Astrocyte (in vitro differentiated cells and primary cell): ENCODE data around the gene AHDC1. TPM values are rescaled to one million over a fixed set of nuclear protein-coding genes. Genes with fewer than 3 reads are reported as not detected.

Experiments used
- DNase-seq: peaks from one replicate; pipeline ENCODE4 v3.0.0-alpha.2; 2010; ENCODE audit warnings: low read depth
- FAIRE-seq: peaks from 2 replicates; lab custom pipeline; 2011; peaks lifted over from hg19 to GRCh38; lab: Jason Lieb, UNC
- H2AFZ ChIP-seq: 2 replicates; pipeline ENCODE4 v1.6.0; 2012; ENCODE audit warnings: low read depth, low read length, inconsistent platforms
- H3K27ac ChIP-seq: 2 replicates; pipeline ENCODE4 v1.5.1; 2011; ENCODE audit warnings: low read depth, low read length, inconsistent platforms
- H3K27me3 ChIP-seq: 2 replicates; pipeline ENCODE4 v1.6.0; 2011; ENCODE audit warnings: low read length, inconsistent platforms; ENCODE audit not compliant: insufficient read depth
- H3K36me3 ChIP-seq: 2 replicates; pipeline ENCODE4 v1.5.1; 2011; ENCODE audit warnings: low read length, inconsistent platforms; ENCODE audit not compliant: insufficient read depth
- H3K4me1 ChIP-seq: 2 replicates; pipeline ENCODE4 v1.5.1; 2011; ENCODE audit warnings: low read length, inconsistent platforms; ENCODE audit not compliant: insufficient read depth
- H3K4me2 ChIP-seq: 2 replicates; pipeline ENCODE4 v1.6.0; 2012; ENCODE audit warnings: low read length, inconsistent platforms
- H3K4me3 ChIP-seq: 2 replicates; pipeline ENCODE4 v1.5.1; 2011; ENCODE audit warnings: low read depth, mild to moderate bottlenecking, low read length, inconsistent platforms; ENCODE audit not compliant: insufficient read depth
- H3K79me2 ChIP-seq: 2 replicates; pipeline ENCODE4 v1.6.0; 2012; ENCODE audit warnings: mild to moderate bottlenecking, low read length, inconsistent platforms; ENCODE audit not compliant: insufficient read depth
- H3K9ac ChIP-seq: 2 replicates; pipeline ENCODE4 v1.6.0; 2012; ENCODE audit warnings: mild to moderate bottlenecking, low read length, inconsistent platforms
- H3K9me3 ChIP-seq: 2 replicates; pipeline ENCODE4 v1.5.1; 2012; ENCODE audit warnings: low read depth, mild to moderate bottlenecking, low read length, inconsistent platforms; ENCODE audit not compliant: insufficient read depth
- H4K20me1 ChIP-seq: 2 replicates; pipeline ENCODE4 v1.6.0; 2012; ENCODE audit warnings: low read length, inconsistent platforms; ENCODE audit not compliant: insufficient read depth
- H3K27ac Mint-ChIP-seq: one replicate; pipeline ENCODE4 v1.8.0; 2021; ENCODE audit warnings: mild to moderate bottlenecking, mixed read lengths; ENCODE audit not compliant: unreplicated experiment
- H3K27me3 Mint-ChIP-seq: one replicate; pipeline ENCODE4 v1.8.0; 2021; ENCODE audit warnings: low read depth, mixed read lengths; ENCODE audit not compliant: unreplicated experiment
- H3K36me3 Mint-ChIP-seq: one replicate; pipeline ENCODE4 v1.8.0; 2021; ENCODE audit warnings: low read depth, mixed read lengths; ENCODE audit not compliant: unreplicated experiment
- H3K4me1 Mint-ChIP-seq: one replicate; pipeline ENCODE4 v1.8.0; 2021; ENCODE audit warnings: low read depth, mixed read lengths; ENCODE audit not compliant: unreplicated experiment
- H3K4me3 Mint-ChIP-seq: one replicate; pipeline ENCODE4 v1.8.0; 2021; ENCODE audit warnings: mild to moderate bottlenecking, moderate library complexity, mixed read lengths; ENCODE audit not compliant: unreplicated experiment
- H3K9me3 Mint-ChIP-seq: one replicate; pipeline ENCODE4 v1.8.0; 2021; ENCODE audit warnings: mild to moderate bottlenecking, mixed read lengths; ENCODE audit not compliant: unreplicated experiment
- CTCF ChIP-seq: IDR thresholded peaks from 2 replicates; pipeline ENCODE4 v1.5.1; 2011; ENCODE audit warnings: low read depth, mild to moderate bottlenecking, inconsistent platforms, low read length, moderate library complexity; ENCODE audit not compliant: insufficient read depth
- EZH2 ChIP-seq: IDR thresholded peaks from 2 replicates; pipeline ENCODE4 v1.6.1; 2012; ENCODE audit warnings: mild to moderate bottlenecking, low read length, inconsistent platforms; ENCODE audit not compliant: insufficient read depth
- total RNA-seq: library from RNA; stranded (reverse); gene quantifications from 2 replicates; pipeline ENCODE4 v1.2.1, GENCODE V29; 2021

The AHDC1 gene
- total RNA-seq, 1 donor from 2014 or later, result 75.7 TPM

GRCh38 chr1:27562021-27562420 is 41.9 kb downstream of the AHDC1 start:
- Histone ChIP-seq H3K4me2 (peak overlapping the region; percentile 50), H3K4me1 (peaks cover 37% of the 10 kb centered on the region), H3K36me3 (no peaks in the 10 kb centered on the region), H4K20me1 (peaks cover 84% of the 10 kb centered on the region), H3K9ac (peak overlapping the region; percentile 4), H3K9me3 (no peaks in the 10 kb centered on the region), H2AFZ (no peak overlapping the region), H3K27me3 (no peaks in the 10 kb centered on the region), H3K79me2 (peaks cover 57% of the 10 kb centered on the region), H3K27ac (no peak overlapping the region), H3K4me3 (no peak overlapping the region)
- TF ChIP-seq CTCF, result no peak
- no peak for TF ChIP-seq EZH2
- peaks cover 77% of the 10 kb centered on the region for H3K4me1 Mint-ChIP-seq
- FAIRE-seq (no peak), DNase-seq (no peak)
- no peaks in the 10 kb centered on the region for H3K9me3 Mint-ChIP-seq
- peaks cover 4% of the 10 kb centered on the region for H3K36me3 Mint-ChIP-seq
- H3K4me3 Mint-ChIP-seq, result no peak overlapping the region
- H3K27ac Mint-ChIP-seq, result no peak overlapping the region
- H3K27me3 Mint-ChIP-seq, result no peaks in the 10 kb centered on the region

GRCh38 chr1:27561124-27561899 is 42.6 kb downstream of the AHDC1 start:
- H3K9ac ChIP-seq, result peak overlapping the region; percentile 4
- H3K27ac ChIP-seq, result no peak overlapping the region
- H3K4me2 ChIP-seq, result peak overlapping the region; percentile 50
- TF ChIP-seq EZH2, result no peak
- H3K27me3 ChIP-seq, result no peaks in the 10 kb centered on the region
- H2AFZ ChIP-seq, result no peak overlapping the region
- H3K36me3 Mint-ChIP-seq, result peaks cover 4% of the 10 kb centered on the region
- H3K4me3 ChIP-seq, result no peak overlapping the region
- no peaks in the 10 kb centered on the region for H3K36me3 ChIP-seq
- peaks cover 75% of the 10 kb centered on the region for H3K4me1 Mint-ChIP-seq
- FAIRE-seq, result no peak
- no peaks in the 10 kb centered on the region for H3K9me3 Mint-ChIP-seq
- peak overlapping the region; percentile 22 for H3K27ac Mint-ChIP-seq
- H4K20me1 ChIP-seq, result peaks cover 82% of the 10 kb centered on the region
- no peaks in the 10 kb centered on the region for H3K9me3 ChIP-seq
- DNase-seq, result no peak
- H3K4me1 ChIP-seq, result peaks cover 41% of the 10 kb centered on the region
- no peaks in the 10 kb centered on the region for H3K27me3 Mint-ChIP-seq
- peak overlapping the region; percentile 34 for H3K4me3 Mint-ChIP-seq
- H3K79me2 ChIP-seq, result peaks cover 59% of the 10 kb centered on the region

- H3K4me3 Mint-ChIP-seq, result peak overlapping the region; percentile 10
- Histone ChIP-seq H2AFZ (no peak overlapping the region), H3K9ac (no peak overlapping the region), H3K4me1 (peaks cover 48% of the 10 kb centered on the region), H3K9me3 (no peaks in the 10 kb centered on the region), H3K27me3 (no peaks in the 10 kb centered on the region), H3K4me2 (no peak overlapping the region), H3K4me3 (no peak overlapping the region), H4K20me1 (peaks cover 75% of the 10 kb centered on the region), H3K79me2 (peaks cover 58% of the 10 kb centered on the region), H3K36me3 (no peaks in the 10 kb centered on the region), H3K27ac (no peak overlapping the region)
- peaks cover 71% of the 10 kb centered on the region for H3K4me1 Mint-ChIP-seq
- no peaks in the 10 kb centered on the region for H3K9me3 Mint-ChIP-seq
- no peaks in the 10 kb centered on the region for H3K27me3 Mint-ChIP-seq
- FAIRE-seq (no peak), DNase-seq (no peak)
- TF ChIP-seq CTCF (no peak), EZH2 (no peak)
- H3K27ac Mint-ChIP-seq, result peak overlapping the region; percentile 22
- no peaks in the 10 kb centered on the region for H3K36me3 Mint-ChIP-seq
Observed at GRCh38 chr1:27560268-27561123, 43.4 kb downstream of the AHDC1 start.
